Measurements from ENCODE around the gene SIPA1L3. TPM values are rescaled to one million over a fixed set of nuclear protein-coding genes. Genes with fewer than 3 reads are reported as not detected.

Gene SIPA1L3
- total and polyA plus RNA-seq, 9 of the 15 experiments (the other 6 are each of a cell fraction or from before 2014, with no cell fraction given) = 0.01 to 6.1 (median 2.5) TPM

- no peaks in the 10 kb centered on the region for H4K20me1 ChIP-seq (replicated peaks; ENCODE audit: control insufficient read depth, insufficient read depth, low read length)
- no peaks in the 10 kb centered on the region for H3K27me3 ChIP-seq (ENCODE audit: control insufficient read depth in 2 of 2, insufficient read depth in 2 of 2, low read length in 2 of 2)
- 89% methylated on average over 1 of the region's 3 CpGs for WGBS (ENCODE audit: insufficient coverage, low coverage, missing lambda C conversion rate)
- in situ Hi-C loops (cut with MboI) (loop anchor here (10.0 kb wide), 1 partner anchor 300 kb away; the partner anchor contains the start of gene DPF1), intact Hi-C loops (cut with micrococcal nuclease) (no loop called here)
- no peaks in the 10 kb centered on the region for H3K36me3 ChIP-seq (ENCODE audit: control insufficient read depth, insufficient read depth, low read length)
- ChIA-PET CTCF (ENCODE audit: low intra/inter-chr PET ratio) (no interaction called here), POLR2A (no interaction called here)
- H3K9me3 ChIP-seq (replicated peaks; ENCODE audit: control insufficient read depth, insufficient read depth, low read depth, low read length) = no peaks in the 10 kb centered on the region
- H3K79me2 ChIP-seq (ENCODE audit: control insufficient read depth, insufficient read depth, low read length) = no peaks in the 10 kb centered on the region
- no peaks in the 10 kb centered on the region; a peak in 1 of 5 replicates for H3K4me1 ChIP-seq (replicated peaks in 1 of 2; ENCODE audit: control insufficient read depth in 2 of 2, insufficient read depth in 2 of 2, low read length in 2 of 2)
- no peak overlapping the region for H3K27ac ChIP-seq (ENCODE audit: extremely low read depth, low read depth, low read length)
- H3K4me2 ChIP-seq (ENCODE audit: insufficient read depth, low read length) = no peak overlapping the region
- no peak for ATAC-seq
- no peak overlapping the region for H2AFZ ChIP-seq (ENCODE audit: low read depth, low read length)
- DNase-seq (ENCODE audit: extremely low read depth in 1 of 4, low spot score in 3 of 4) = no peak
- no TSS peak for BruUV-seq (replicated peaks)
- no peaks in the 10 kb centered on the region for H3K9me1 ChIP-seq (ENCODE audit: control insufficient read depth, insufficient read depth, low read length)
- H3K4me3 ChIP-seq = no peak overlapping the region
- H3K9ac ChIP-seq (ENCODE audit: insufficient read depth in 1 of 2, low read depth in 2 of 2, low read length in 2 of 2) = no peak overlapping the region
- FAIRE-seq = no peak
- TF ChIP-seq CHAMP1 (IDR thresholded peaks at IDR 0.05) (no peak), MEIS2 (IDR thresholded peaks at IDR 0.05; ENCODE audit: partially characterized antibody) (peak; percentile 33), CREBBP (IDR thresholded peaks at IDR 0.05; ENCODE audit: low read depth, low read length) (no peak), HSF4 (CRISPR knock-in tag; IDR thresholded peaks at IDR 0.05; ENCODE audit: borderline replicate concordance) (no peak), E2F1 (CRISPR knock-in tag; IDR thresholded peaks at IDR 0.05) (no peak), ZNF407 (IDR thresholded peaks at IDR 0.05; ENCODE audit: low read depth) (no peak), CTCFL (IDR thresholded peaks at IDR 0.05; ENCODE audit: borderline replicate concordance, insufficient read depth, low read depth, low read length, poor library complexity, severe bottlenecking) (no peak)
Observed at GRCh38 chr19:37925212-37925611, 18.2 kb downstream of the SIPA1L3 start.

Measured in K562 (cell line).